ENCODE results near the gene PPP1R1C. TPM values are rescaled to one million over a fixed set of nuclear protein-coding genes. Genes with fewer than 3 reads are reported as not detected.

Gene PPP1R1C
- total RNA-seq, 1 donor = 0.36 TPM

DNA sequence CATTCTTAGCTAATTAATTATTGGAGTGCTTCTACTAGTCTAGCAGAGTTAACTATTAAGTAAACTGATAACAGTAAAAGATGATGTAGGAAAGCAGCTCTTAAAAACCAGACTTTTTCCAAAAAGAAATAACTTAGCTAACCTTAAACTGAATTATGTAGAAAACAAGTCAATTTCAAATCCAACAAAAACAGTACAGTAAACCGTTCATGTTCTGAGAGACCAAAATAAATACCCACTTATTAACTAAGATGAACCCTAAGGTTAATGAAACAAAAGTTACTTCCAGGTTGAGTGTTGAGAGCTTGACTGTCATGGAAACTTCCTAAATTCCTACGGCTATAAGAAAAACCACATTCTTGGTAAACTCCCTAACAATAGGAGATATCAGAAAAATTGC is 181.2 kb downstream of the PPP1R1C start:
- H3K27me3 ChIP-seq (ENCODE audit: insufficient read depth, low read length) = no peaks in the 10 kb centered on the region
- H3K79me2 ChIP-seq (ENCODE audit: insufficient read depth, low read length) = no peaks in the 10 kb centered on the region
- TF ChIP-seq, protein P1, sequence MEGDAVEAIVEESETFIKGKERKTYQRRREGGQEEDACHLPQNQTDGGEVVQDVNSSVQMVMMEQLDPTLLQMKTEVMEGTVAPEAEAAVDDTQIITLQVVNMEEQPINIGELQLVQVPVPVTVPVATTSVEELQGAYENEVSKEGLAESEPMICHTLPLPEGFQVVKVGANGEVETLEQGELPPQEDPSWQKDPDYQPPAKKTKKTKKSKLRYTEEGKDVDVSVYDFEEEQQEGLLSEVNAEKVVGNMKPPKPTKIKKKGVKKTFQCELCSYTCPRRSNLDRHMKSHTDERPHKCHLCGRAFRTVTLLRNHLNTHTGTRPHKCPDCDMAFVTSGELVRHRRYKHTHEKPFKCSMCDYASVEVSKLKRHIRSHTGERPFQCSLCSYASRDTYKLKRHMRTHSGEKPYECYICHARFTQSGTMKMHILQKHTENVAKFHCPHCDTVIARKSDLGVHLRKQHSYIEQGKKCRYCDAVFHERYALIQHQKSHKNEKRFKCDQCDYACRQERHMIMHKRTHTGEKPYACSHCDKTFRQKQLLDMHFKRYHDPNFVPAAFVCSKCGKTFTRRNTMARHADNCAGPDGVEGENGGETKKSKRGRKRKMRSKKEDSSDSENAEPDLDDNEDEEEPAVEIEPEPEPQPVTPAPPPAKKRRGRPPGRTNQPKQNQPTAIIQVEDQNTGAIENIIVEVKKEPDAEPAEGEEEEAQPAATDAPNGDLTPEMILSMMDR (IDR thresholded peaks at IDR 0.05; ENCODE audit: extremely low read depth, low read depth, low read length) = no peak
- no peaks in the 10 kb centered on the region for H3K9me3 ChIP-seq (ENCODE audit: low read depth, low read length)
- no peak overlapping the region for H2AFZ ChIP-seq (ENCODE audit: low read length)
- H3K4me2 ChIP-seq (ENCODE audit: insufficient read depth, low read length) = no peak overlapping the region
- H3K4me1 ChIP-seq (ENCODE audit: insufficient read depth, low read length) = peaks cover 2% of the 10 kb centered on the region
- H3K4me3 ChIP-seq (ENCODE audit: insufficient read depth, low read length) = no peak overlapping the region
- DNase-seq (ENCODE audit: insufficient read length, low spot score, missing footprints) = no peak
- H3K27ac ChIP-seq (ENCODE audit: low read depth, low read length) = no peak overlapping the region
- H3K36me3 ChIP-seq (ENCODE audit: insufficient read depth, low read length) = no peaks in the 10 kb centered on the region
- H4K20me1 ChIP-seq (ENCODE audit: insufficient read depth, low read length) = no peaks in the 10 kb centered on the region

Small RNAs within 50 kb of the gene (small RNA-seq; reads per million reads assigned to genes)
- not detected for gene RNA5SP113

Other genes with a start within 250 kb of the PPP1R1C start
- 99.6 and 108 TPM in 2 replicates for gene ITPRID2, start 94.1 kb upstream of the PPP1R1C start, total RNA-seq